Activated CD4-positive, alpha-beta T cell treated with anti-CD3 and anti-CD28 coated beads, Interleukin-2, Interleukin-6, amounts not matched to agents 100 ng/mL and 50 ng/mL, durations not matched to agents 16 hours and 8 hours (primary cell): ENCODE results near the gene ASTN1.
A peak's percentile ranks its signal among the peaks of the same experiment; 100 is the strongest.

ENCODE experiments used
- DNase-seq: peaks from one replicate; pipeline ENCODE4 v3.0.0-alpha.2; 2020

Gene ASTN1

DNA sequence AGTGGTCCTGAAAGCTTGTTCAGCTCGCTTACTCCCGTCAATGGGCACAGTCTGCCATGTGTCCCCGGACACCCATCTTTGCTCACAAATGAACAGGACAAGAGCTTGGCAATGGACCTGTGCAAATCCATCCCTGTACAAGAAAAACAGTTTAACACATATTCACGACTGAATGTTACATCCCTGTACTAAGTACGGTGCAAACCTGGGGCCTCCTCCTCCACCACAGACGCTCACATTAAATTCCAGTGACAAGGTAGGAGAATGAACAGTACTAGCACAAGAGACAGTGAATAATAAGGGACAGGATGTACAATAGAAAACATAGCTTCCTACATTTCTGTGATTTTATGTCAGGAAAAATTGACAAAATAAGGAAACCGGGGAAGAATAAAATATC lies 187.7 kb downstream of the ASTN1 start:
- DNase-seq, result no peak

- no peak for DNase-seq
These were observed 188.3 kb downstream of the ASTN1 start for GRCh38 chr1:176976225-176976624.

GRCh38 chr1:176964687-176965086 lies 199.8 kb downstream of the ASTN1 start:
- DNase-seq, result no peak

DNA sequence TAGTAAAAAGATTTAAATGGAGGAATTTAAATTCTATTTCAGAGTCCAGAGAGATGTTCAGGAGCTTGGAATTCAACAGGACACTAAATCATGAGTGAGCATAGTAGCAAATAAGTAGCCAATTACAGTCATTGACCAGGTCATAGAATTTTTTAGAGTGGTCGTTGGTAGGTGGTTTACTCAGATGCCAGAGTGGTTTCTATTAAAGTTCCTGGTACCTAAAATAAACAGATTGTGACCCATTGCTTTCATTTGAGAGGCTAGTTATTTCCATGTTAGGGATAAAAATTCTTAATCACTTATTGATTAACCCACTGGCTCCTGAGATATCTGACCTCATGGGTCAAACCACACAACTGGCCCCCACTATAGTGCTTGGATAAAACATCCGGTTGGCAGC lies 201.3 kb downstream of the ASTN1 start:
- DNase-seq, result no peak

- DNase-seq, result no peak
These were observed 202.8 kb downstream of the ASTN1 start for GRCh38 chr1:176961678-176962077.

DNA sequence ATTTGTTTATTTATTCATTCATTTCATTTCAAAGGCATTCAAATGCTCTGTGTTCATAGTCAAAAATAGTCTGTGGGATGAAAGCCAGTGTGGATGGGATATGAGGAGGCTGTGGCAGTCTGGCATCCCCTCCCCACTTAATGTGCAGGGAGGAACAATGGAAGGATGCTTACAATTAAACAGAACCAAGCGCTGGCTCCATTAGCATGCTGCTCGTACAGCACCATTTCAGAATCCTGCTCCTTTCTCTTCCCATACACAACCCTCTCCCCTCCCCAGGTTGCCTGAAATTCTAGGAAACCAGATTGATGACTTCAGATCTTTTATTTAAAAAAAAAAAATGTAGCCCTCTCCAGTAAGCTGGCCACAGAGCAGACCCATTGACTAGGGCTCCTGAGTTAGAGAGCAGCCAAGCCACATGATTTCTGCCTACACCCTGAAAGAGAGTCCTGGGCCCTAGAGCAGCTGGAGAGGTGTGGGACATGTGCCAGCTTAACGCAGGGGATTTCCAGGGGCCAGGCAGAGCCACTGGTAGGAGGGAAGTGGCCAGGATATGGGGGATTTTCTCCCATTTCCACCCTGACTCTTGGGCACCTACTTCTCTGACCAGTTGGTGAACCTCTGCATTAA lies 205.2 kb downstream of the ASTN1 start:
- no peak for DNase-seq

- no peak for DNase-seq
These were observed 206.9 kb downstream of the ASTN1 start for GRCh38 chr1:176957603-176958002.

DNA sequence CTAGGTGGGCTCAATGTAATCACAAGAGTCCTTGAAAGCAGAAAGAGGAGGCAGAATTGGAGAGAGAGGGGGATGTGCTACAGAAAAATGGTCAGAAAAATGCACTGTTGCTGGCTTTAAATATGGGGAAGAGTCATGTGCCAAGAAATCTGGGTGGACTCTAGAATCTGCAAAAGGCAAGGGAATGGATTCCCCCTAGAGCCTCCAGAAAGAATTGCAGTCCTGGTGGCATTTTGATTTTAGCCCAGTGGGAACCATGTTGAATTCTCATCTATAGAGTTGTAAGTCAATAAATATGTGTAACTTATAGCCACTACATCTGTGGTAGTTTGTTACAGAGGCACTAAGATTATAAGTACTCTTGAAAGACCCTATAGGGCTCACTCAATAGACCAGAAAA lies 210.3 kb downstream of the ASTN1 start:
- no peak for DNase-seq

- no peak for DNase-seq
These were observed 213.7 kb downstream of the ASTN1 start for GRCh38 chr1:176950736-176951324.

DNA sequence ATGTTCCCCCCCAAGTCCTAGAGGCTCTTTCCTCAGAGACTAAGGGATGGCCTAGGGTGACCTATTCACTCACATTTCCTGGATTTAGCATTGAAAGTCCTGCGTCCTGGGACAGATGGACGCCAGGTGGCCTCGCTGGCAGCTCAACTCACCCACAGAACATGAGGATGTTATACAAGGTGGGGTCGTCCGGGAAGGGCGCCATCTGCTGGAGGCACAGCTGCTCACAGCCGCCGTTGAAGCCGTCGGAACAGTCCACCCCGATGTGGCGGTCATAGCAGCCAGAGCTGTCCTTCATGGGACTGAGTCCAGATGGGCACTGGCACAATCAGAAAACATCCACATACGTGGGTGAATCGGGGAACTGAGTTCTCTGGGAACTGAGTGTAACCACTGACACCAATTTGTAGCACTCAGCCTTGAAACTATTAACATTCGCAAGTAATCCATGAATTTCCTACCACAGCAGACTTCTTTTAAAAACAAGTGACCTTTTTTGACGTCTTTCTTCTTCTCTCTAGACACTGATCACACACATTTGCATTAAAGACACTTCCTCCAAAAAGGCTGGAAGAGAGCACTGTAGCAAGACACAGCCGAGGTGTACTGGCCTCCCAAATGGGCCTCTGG lies 215.4 kb downstream of the ASTN1 start:
- DNase-seq, result peak; percentile 50

DNA sequence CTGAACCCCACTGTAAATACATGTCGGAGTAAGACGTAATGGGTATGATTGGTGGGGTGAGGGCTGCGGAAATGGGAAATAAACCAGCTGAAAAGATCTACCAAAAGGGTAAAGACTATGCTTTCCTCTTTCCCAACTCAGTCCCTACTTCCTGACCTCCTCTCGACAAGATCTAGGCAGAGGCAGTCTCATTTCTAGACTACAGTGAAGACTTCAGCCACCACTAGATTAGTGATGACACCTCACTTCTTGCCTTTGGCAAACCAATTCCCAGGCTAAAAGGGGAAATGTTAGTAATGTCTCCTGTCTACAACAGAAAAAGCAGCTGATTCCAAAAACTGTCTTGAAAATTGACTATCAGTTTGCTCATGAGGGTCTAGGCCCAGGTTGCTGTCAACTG lies 219.9 kb downstream of the ASTN1 start:
- DNase-seq, result no peak

DNA sequence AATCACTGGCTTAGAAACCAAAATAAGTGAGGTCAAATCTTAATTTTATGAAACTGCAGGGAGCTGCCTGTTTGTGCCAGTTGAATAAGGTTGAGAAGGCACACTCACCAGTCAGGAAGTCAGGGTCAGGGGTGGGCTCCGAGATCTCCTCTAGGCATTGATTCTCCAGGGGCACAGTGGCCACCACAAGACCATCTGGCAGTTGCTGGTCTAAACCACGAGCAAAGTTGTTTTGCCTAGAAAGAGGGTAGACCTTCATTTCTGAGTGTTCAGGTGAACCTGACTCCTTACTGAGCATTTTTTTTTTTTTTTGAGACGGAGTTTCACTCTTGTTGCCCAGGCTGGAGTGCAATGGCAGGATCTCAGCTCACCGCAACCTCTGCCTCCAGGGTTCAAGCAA lies 220.7 kb downstream of the ASTN1 start:
- no peak for DNase-seq

- no peak for DNase-seq
These were observed 222.2 kb downstream of the ASTN1 start for GRCh38 chr1:176942346-176942745.

DNA sequence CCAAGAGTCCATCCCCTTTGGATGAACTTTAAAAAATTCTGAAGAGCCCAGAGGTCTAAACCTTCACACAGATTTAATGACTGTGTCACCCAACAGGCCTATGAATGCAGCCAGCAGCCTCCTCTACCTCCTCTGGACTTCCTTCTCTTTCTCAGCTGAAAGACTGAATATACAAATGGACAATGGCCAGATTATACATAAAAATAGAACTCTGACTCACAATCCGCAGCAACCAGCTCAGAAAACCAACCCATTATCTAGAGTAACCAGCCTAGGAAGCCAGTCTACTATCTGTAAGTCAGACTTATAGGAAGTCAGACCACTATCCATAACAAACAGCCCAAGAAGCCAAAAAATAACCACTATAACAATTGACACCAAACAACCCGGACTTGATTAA lies 224.5 kb downstream of the ASTN1 start:
- no peak for DNase-seq

- no peak for DNase-seq
These were observed 226.1 kb downstream of the ASTN1 start for GRCh38 chr1:176938375-176938774.

DNA sequence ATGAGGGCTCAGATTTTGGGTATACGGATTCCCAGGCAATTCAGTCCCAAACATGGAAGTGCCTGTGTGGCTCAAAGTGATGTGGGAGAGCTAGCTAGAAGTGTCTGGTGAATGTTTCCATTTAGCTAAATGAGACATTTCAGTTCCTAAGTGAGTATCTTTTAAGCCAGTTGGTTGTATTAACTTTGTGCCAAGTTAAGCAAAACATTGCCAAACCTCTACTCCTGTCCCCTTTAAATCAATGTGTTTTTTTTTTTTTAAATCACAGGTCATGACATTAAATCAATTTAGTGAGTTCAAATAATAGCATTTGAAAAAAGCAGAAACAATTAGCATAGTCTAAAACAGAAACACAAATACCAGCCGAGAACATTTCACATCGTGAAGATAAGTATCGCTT lies 230.1 kb downstream of the ASTN1 start:
- DNase-seq, result no peak

DNA sequence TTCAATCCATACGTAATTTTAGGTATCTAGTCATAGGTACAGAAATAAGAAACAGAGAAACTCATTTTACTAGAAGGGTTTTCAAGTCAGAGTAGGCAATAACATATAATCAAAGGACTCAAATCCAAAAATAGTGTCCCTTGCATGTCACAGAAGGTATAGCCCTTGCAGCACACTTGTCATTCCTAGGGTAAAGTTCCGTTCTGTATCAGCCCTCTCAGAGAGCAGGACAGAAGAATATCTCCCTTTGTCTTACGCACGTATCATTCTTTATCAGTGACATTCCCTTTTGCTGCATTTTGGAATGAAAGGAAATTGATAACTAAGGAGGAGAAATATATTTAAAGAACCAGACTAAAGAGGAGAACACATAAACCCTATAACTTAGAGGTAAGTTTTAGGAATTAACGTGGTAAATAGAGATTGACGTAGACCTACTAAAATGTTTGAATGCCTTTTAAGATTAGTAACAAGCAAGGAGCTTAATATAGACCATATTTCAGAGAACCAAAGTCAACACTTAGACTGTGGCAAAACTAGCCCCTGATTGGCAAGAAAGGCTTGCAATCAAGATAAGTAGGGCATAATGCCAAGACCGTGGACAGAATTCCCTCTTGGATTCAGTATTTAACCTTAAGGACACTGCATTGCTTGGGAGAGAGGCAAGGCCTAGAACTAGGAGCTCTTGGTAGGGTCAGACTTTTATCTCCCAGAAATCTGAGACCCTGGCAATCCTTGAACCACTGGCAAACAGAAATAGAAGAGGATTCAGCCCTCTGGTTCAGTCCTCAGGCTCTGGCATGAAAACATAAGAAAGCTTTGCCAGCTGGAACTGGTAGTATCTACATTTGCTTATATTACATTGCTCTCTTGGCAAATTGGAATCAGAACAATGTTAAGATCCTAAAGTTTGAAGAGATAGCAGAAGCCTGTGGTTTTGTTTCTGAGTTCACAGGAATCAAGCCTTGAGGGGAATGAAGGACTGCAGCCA lies 232.1 kb downstream of the ASTN1 start:
- DNase-seq, result no peak

DNA sequence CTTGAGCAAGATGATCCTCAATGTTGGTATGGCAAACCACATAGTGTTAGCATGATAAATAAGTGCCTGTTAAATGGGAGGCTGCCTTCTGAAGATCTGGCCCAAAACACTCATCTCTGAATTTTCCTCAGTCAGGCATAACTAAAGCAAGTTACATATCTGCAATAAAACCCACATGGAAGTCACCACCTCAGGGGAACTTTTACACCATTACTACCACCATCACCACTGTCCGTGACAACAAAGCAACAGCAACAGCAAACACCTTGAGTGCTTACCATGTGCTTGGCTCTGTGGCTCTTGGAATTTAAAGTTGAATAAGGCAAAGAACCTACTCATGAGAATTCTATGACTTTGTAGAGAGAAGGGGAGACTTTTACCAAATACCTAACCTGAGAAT lies 233.0 kb downstream of the ASTN1 start:
- no peak for DNase-seq

- DNase-seq, result no peak
These were observed 238.0 kb downstream of the ASTN1 start for GRCh38 chr1:176926330-176927086.

DNA sequence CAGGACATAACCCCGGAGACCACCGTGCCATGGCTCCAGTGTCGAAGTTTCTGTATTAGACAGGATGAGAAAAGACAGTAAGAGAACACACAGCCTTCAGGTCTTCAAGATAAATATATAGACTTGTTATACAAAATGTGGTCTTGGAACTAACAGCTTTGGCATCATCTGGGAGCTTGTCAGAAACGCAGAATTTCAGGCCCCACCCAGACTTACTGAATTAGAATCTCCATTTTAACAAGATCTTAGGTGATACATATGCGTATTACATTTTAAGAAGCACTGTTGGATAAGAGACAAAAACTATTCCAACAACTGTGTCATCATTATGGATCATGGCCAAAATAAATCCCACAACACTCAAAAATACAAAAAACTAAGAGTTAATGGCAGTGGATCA lies 239.3 kb downstream of the ASTN1 start:
- no peak for DNase-seq

DNA sequence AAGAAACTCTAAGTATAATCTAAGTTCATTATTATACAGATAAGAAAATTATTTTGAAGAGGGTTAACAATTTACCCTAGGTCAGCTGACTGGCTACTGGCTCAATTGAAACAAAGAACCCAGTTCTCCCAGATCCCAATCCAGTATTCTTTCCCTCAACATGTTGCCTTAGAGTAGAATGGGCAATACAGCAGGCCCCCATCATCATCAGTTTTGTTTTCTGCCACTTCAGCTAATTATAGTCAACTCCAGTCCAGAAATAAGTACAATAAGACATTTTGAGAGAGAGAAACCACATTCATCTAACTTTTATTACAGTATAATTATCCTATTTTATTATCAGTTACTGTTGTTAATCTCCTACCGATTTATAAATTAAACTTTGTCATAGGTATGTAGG lies 241.2 kb downstream of the ASTN1 start:
- no peak for DNase-seq
